ENCODE results near the gene RNF223.

DNA sequence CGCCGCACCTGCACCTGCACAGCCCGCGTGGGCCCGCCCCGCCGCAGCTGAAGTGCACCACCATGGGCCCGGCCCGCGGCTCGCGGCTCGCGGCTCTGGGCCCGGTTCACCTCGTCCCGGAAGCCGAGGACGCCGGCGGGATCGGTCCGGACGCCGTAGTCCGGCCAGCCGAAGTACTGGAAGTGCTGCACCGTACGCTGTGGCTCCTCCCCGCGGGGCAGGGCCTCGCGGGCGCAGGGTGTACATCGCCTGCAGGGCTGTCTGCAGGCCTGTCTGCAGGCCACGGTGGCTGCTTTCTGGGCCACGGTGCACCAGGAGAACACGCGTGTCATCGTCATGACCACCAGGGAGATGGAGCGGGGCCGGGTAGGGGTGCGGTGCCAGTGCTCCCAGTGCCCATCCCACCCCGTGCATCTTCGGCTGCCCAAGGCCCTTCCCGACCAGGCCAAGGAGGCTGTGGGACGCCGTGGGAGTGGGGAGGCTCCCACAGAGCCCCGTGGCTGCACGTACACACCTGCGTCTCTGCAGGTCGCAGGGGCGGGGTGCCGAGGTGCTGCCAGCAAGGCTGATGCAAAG is 6.7 kb downstream of the RNF223 start:
- TF ChIP-seq, protein P1, sequence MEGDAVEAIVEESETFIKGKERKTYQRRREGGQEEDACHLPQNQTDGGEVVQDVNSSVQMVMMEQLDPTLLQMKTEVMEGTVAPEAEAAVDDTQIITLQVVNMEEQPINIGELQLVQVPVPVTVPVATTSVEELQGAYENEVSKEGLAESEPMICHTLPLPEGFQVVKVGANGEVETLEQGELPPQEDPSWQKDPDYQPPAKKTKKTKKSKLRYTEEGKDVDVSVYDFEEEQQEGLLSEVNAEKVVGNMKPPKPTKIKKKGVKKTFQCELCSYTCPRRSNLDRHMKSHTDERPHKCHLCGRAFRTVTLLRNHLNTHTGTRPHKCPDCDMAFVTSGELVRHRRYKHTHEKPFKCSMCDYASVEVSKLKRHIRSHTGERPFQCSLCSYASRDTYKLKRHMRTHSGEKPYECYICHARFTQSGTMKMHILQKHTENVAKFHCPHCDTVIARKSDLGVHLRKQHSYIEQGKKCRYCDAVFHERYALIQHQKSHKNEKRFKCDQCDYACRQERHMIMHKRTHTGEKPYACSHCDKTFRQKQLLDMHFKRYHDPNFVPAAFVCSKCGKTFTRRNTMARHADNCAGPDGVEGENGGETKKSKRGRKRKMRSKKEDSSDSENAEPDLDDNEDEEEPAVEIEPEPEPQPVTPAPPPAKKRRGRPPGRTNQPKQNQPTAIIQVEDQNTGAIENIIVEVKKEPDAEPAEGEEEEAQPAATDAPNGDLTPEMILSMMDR (IDR thresholded peaks at IDR 0.05): no peak
- TF ChIP-seq EP300 (IDR thresholded peaks at IDR 0.05; ENCODE audit: low read depth) (no peak), POLR2AphosphoS5 (IDR thresholded peaks at IDR 0.05) (no peak)
